GM21526 (cell line): ENCODE data around the gene LHFPL3.

ENCODE experiments used
- ATAC-seq: cut with Tn5 transposase; IDR thresholded peaks from one replicate; pipeline ENCODE4 v1.9.1; 2021; ENCODE audit warnings: moderate library complexity; ENCODE audit not compliant: unreplicated experiment, low FRiP score

The LHFPL3 gene

GRCh38 chr7:104791080-104791479 is 462.7 kb downstream of the LHFPL3 start:
- ATAC-seq: no peak

DNA sequence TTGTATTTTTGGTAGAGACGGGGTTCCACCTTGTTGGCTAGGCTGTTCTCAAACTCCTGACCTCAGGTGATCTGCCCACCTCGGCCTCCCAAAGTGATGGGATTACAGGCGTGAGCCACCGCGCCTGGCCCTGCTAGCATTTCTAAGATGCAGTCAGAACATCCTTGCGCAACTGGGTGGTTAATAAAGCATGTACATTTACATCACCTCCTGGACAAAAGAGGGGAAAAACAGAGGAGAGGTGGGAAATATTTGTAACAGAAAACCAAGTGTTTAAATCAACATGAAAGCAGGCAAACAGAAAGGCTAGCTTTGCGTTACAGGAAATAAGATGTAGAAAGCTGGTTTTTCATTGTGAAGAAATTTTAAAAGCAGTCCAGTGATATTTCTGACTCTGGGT is 464.7 kb downstream of the LHFPL3 start:
- no peak for ATAC-seq

- no peak for ATAC-seq
These were observed 465.8 kb downstream of the LHFPL3 start for GRCh38 chr7:104794154-104794553.

- no peak for ATAC-seq
These were observed 466.2 kb downstream of the LHFPL3 start for GRCh38 chr7:104794589-104794988.

- ATAC-seq: no peak
These were observed 466.7 kb downstream of the LHFPL3 start for GRCh38 chr7:104795086-104795485.

DNA sequence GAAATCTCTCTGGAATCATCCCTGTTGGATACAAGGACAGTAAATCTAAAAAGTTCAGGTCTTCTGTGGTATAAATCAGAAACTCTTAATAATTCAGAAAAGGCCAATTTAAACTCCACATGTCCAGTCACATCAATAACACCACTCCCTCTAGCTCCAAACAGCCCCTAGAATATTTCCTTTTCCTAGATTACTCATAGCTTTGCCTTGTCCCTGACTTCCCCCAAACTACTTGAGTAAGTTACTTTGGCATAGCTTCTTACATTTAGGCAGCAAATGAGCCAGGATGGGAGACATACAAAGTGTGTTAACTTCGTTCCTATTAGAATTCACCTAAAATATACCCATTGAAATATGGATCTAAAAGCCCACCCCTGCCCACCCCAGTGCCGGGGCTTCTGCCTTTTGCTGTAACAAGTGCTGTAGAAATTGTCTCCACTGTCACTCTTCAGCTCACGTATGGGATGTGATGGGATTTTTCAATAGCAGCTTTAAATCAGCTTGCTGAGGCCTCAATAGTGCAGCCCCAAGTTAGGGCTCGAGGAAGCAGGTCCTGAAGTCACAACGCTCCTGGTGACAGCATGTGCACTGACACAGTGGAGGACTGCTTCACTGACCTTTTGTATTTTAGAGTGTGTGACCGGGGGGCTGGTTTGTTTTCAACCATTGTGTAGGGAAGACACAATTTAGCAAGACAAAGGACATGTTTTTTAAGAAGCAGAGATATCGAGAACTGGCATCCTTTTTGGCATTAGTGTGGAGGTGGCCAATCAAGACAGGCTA is 467.4 kb downstream of the LHFPL3 start:
- no peak for ATAC-seq

DNA sequence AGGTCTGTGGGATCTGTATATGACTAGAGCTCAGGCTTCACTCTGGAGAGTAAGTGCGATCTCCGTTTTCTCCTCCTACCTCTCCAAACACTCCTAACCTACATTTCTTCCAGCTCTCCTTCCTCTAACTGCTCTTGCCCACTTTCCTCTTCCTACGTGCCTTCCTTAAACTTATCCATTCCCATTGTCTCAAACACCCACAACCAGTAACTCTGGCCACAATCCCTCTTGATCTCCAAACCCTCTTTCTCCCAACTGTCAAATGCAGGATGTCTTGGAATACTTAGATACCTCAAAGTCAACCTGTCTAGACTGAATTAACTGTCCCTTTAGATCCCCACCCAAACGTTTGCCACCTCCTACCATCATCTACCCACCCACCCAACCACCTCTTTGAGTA is 471.9 kb downstream of the LHFPL3 start:
- no peak for ATAC-seq

DNA sequence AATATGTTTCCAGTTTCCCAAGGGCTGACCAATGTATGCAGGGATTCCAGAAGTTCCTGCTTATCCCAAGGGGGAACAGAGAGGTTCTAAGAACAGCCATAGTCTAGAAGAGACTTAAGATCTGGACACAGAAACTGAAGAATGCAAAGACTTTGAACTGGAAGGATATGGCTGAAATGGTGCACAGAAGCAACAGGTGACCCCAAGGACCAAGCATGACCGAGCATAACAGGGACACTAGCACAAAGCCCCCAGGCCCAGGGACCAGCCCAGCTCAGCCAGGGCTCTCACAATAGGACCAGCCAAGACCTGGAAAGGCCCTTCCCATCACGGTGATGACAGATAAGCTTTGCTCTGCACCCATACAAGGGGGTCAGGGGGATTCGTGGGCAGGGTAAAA is 472.6 kb downstream of the LHFPL3 start:
- ATAC-seq: no peak

DNA sequence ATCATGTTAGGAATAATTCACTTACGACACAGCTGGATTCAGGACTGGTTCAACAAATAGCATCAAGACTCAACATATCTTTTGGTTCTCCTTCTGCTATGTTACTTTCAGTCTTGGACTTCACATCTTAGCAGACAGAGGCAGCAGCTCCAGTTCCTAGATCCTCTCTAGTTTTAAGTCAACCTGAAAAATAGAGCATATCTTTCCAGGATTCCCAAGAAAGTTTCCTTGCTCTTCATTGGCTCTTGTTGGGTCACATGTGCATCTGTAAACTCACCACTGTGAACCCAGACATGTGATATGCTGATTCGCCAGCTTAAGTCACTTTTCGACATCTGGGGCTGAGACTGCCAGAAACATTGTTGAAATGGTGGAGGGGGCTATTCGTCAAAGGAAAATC is 475.5 kb downstream of the LHFPL3 start:
- no peak for ATAC-seq

GRCh38 chr7:104804696-104805095 is 476.3 kb downstream of the LHFPL3 start:
- no peak for ATAC-seq

- ATAC-seq: no peak
These were observed 477.3 kb downstream of the LHFPL3 start for GRCh38 chr7:104805449-104806317.

GRCh38 chr7:104807671-104808070 is 479.3 kb downstream of the LHFPL3 start:
- no peak for ATAC-seq

DNA sequence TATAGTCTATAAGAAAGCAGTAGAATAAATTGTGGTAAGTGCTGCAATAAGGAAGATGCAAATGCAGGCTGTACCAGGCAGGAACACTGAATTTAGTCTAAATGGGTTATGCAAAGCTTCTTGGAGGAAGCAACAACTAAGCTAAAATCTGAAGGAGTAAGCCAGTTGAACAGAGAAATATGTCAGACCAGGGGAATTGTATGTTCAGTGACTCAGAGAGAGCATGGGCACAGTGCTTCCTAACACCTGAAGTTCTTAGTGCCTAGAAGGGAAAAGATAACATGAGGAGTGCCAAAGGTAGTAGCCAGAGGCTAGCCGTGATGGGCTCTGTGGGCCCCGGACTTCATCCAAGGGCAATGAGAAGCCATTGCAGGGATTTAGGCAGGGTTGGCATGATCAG is 481.5 kb downstream of the LHFPL3 start:
- no peak for ATAC-seq

DNA sequence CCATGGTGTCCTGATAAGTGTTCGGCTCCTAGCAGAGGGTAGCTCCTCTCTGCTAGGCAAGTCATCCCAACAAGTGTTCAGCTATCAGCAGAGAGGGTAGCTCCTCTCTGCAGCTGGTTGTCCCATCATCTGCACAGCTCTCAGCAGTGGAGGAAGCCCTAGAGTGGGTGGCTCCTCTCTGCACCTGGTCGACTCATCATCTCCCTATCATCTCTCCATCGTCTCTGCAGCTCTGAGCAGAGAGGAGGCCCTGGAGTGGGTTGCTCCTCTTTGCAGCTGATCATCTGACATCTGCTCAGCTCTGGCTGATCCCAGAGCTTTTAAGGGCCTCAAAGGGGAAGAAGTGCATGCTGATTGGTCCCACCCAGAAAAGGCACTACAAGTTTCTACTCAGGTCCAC is 485.7 kb downstream of the LHFPL3 start:
- no peak for ATAC-seq

DNA sequence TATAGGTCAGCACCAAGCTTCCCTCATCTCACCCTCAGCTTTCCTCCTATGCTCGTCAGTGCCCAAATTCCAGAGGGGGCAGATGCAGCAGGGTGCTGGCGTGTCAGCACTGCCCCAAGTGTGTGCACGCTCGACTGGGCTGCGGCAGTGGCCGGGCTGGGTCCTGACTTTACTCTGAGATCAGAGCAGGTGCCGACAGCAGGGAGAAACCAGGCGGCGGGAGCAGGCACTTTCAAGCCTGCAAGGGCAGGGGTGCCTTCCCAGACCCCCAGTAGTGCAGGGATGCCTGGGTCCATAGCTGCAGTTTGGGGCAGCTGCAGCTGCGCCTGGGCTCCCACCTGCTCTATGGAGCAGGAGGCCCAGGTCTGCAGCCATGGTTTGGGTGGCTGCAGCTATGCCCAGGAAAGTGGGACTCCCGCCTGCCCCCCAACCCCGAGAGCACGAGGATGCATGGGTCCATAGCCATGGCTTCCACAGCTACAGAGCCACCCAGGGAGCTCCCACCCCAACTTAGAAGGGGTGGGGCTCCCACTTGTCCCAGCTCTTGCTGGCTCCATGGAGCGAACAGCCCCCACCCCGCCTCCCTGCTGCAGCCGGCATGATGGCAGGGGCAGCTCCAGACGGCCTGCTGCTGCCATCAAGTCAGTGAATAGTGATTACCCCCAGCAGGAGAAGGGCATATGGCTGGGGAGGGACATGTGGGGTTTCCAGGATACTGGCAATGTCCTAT is 486.4 kb downstream of the LHFPL3 start:
- no peak for ATAC-seq

DNA sequence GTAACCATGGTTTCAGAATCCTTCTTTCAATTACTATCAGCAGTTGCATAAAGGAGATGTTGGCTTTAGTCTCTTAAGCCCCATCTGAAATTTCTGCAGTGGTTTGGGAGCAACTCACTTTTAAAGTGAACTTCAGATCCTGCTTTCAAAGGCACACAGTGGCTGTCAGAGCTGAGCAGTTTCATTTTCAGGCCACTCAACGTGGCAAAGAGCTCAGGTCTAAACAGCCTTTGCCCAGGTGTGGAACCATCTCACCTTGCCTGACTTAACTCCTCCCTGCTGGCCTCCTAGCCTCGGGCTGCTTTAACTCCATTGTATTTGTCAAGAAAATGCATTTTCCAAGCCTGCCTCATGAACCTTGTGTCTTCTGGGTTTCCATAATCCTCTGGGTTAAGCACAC is 488.1 kb downstream of the LHFPL3 start:
- ATAC-seq: no peak

GRCh38 chr7:104818961-104819880 is 490.8 kb downstream of the LHFPL3 start:
- no peak for ATAC-seq

DNA sequence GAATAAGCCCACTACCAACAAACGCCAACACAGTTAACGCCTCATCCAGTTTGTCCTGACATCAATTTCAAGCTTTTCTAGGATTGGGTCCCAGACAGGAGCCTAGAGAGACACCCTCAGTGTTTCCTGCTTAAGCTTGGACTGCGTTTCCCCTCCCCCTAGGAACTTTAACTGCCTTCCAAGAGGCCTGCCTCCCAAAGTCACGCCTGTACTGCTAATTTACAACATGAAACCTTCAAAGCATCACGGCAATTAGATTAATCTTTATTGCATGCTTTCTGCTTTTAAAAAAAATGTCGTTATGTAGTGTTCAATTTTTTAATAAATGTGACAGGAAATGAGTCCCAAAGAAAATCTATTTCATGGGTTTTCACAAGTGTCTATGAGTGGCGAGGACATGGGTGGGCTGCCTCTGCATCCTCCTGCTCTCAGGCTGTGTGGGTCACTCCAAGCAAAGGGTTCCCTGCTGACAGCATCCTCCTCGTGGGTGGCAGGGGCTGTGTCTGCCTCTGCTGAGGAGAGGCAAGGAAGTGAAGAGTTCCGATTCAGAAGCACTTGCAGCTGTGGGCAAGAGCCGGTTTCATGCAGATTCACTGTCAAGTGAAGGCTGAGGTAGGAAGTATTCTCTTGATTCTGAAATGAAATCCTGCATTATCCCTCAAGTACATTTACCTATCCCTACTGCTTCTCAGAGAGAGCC is 492.6 kb downstream of the LHFPL3 start:
- ATAC-seq: no peak

DNA sequence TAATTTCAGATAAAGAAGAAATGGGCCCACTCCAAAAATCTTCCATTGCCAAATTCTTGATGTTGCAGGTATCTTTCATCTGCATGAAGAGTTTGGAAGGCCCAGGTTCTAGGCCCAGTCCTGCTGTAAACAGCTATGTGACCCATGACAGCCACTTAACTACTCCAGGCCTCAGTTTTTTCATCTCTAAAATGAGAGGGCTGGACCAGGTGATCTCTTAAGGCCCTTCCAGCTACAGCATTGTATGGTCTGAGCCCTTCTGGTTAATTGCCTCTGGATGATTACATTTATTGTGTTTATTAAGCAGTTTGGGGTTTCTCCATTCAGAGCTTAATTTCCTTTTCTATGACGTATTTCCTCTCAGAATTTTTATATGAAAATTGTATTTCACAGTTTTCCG is 494.8 kb downstream of the LHFPL3 start:
- no peak for ATAC-seq

GRCh38 chr7:104825099-104825498 is 496.7 kb downstream of the LHFPL3 start:
- no peak for ATAC-seq
